ENCODE measurements around the gene DCUN1D3. TPM values are rescaled to one million over a fixed set of nuclear protein-coding genes. Genes with fewer than 3 reads are reported as not detected.

Gene DCUN1D3
- total RNA-seq, 1 donor from 2014 or later = 12.4 TPM

DNA sequence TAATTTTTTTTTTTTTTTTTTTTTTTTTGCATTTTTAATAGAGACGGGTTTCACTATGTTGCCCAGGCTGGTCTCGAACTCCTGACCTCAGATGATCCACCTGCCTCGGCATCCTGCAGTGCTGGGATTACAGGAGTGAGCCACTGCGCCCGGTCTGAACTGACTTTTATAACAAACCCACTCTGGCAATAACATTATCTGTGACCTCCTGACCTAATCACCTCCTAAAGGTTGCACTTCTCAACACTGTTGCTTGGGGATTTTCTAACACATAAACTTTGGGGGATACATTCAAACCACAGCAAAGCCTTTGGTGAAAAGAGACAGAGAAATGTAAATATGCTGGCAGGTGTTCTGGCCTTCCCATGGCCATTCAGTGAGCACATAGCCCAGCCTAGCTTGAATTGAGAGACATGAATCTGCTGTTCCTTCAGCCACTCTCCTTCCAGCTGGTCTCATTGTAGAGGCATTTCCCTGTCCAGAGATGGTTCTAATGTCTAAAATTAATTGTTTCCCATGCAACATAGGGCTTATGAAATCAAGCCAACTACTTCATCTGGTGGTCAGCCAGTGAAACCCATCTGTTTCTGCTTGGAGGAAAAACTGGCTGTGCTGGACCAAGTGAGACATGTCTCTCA, 28.7 kb upstream of the DCUN1D3 start:
- no peaks in the 10 kb centered on the region for H3K9me3 Mint-ChIP-seq
- H3K27ac Mint-ChIP-seq = no peak overlapping the region
- H3K36me3 Mint-ChIP-seq = peaks cover 8% of the 10 kb centered on the region
- DNase-seq (ENCODE audit: low spot score in 2 of 2, unreplicated experiment in 2 of 2) = no peak
- peaks cover 2% of the 10 kb centered on the region for H3K4me1 Mint-ChIP-seq
- TF ChIP-seq CTCF (IDR thresholded peaks at IDR 0.05; ENCODE audit: unreplicated experiment) = no peak
- no peak overlapping the region for H3K4me3 Mint-ChIP-seq
- H3K27me3 Mint-ChIP-seq (ENCODE audit: low read depth) = no peaks in the 10 kb centered on the region

DNA sequence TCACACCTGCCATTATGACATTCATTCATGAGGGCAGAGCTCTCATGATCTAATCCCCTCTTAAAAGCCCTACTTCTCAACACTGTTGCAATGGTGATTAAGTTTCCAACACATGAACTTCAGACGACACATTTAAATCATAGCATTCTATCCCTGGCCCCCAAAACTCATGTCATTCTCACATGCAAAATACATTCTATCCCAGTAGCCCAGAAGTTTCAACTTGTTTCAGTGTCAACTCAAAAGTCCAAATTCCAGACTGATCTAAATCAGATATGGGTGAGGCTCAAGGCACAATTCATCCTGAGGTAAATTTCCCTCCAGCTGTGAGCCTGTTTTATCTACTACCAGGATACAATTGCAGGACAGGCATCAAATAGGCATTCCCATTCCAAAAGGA, 25.6 kb upstream of the DCUN1D3 start:
- no peak for TF ChIP-seq CTCF (IDR thresholded peaks at IDR 0.05; ENCODE audit: unreplicated experiment)
- H3K27me3 Mint-ChIP-seq (ENCODE audit: low read depth) = no peaks in the 10 kb centered on the region
- H3K36me3 Mint-ChIP-seq = peaks cover 13% of the 10 kb centered on the region
- H3K9me3 Mint-ChIP-seq = no peaks in the 10 kb centered on the region
- no peak overlapping the region for H3K4me3 Mint-ChIP-seq
- no peak for DNase-seq (ENCODE audit: low spot score in 2 of 2, unreplicated experiment in 2 of 2)
- peaks cover 2% of the 10 kb centered on the region for H3K4me1 Mint-ChIP-seq
- no peak overlapping the region for H3K27ac Mint-ChIP-seq

GRCh38 chr16:20923876-20924275, 23.7 kb upstream of the DCUN1D3 start:
- H3K27me3 Mint-ChIP-seq (ENCODE audit: low read depth) = no peaks in the 10 kb centered on the region
- no peak overlapping the region for H3K4me3 Mint-ChIP-seq
- no peak for DNase-seq (ENCODE audit: low spot score in 2 of 2, unreplicated experiment in 2 of 2)
- H3K4me1 Mint-ChIP-seq = no peaks in the 10 kb centered on the region
- H3K27ac Mint-ChIP-seq = no peak overlapping the region
- no peaks in the 10 kb centered on the region for H3K9me3 Mint-ChIP-seq
- peaks cover 13% of the 10 kb centered on the region for H3K36me3 Mint-ChIP-seq
- TF ChIP-seq CTCF (IDR thresholded peaks at IDR 0.05; ENCODE audit: unreplicated experiment) = no peak

- Mint-ChIP-seq H3K27me3 (ENCODE audit: low read depth) (no peaks in the 10 kb centered on the region), H3K27ac (no peak overlapping the region), H3K9me3 (no peaks in the 10 kb centered on the region), H3K4me3 (no peak overlapping the region), H3K36me3 (peaks cover 19% of the 10 kb centered on the region), H3K4me1 (no peaks in the 10 kb centered on the region)
- no peak for DNase-seq (ENCODE audit: low spot score in 2 of 2, unreplicated experiment in 2 of 2)
- no peak for TF ChIP-seq CTCF (IDR thresholded peaks at IDR 0.05; ENCODE audit: unreplicated experiment)
These were observed 20.6 kb upstream of the DCUN1D3 start for GRCh38 chr16:20920799-20921198.

- Mint-ChIP-seq H3K36me3 (peaks cover 22% of the 10 kb centered on the region), H3K4me3 (no peak overlapping the region), H3K9me3 (no peaks in the 10 kb centered on the region), H3K27me3 (ENCODE audit: low read depth) (no peaks in the 10 kb centered on the region), H3K4me1 (no peaks in the 10 kb centered on the region), H3K27ac (no peak overlapping the region)
- no peak for TF ChIP-seq CTCF (IDR thresholded peaks at IDR 0.05; ENCODE audit: unreplicated experiment)
- no peak for DNase-seq (ENCODE audit: low spot score in 2 of 2, unreplicated experiment in 2 of 2)
These were observed 19.9 kb upstream of the DCUN1D3 start for GRCh38 chr16:20920091-20920490.
